ENCODE results near the gene PCGF1.
"Not testable (repeated sequence)": the region's sequence is repeated elsewhere in the genome, so short reads cannot be mapped to it uniquely, and the experiment has no call there.

PCGF1 gene

DNA sequence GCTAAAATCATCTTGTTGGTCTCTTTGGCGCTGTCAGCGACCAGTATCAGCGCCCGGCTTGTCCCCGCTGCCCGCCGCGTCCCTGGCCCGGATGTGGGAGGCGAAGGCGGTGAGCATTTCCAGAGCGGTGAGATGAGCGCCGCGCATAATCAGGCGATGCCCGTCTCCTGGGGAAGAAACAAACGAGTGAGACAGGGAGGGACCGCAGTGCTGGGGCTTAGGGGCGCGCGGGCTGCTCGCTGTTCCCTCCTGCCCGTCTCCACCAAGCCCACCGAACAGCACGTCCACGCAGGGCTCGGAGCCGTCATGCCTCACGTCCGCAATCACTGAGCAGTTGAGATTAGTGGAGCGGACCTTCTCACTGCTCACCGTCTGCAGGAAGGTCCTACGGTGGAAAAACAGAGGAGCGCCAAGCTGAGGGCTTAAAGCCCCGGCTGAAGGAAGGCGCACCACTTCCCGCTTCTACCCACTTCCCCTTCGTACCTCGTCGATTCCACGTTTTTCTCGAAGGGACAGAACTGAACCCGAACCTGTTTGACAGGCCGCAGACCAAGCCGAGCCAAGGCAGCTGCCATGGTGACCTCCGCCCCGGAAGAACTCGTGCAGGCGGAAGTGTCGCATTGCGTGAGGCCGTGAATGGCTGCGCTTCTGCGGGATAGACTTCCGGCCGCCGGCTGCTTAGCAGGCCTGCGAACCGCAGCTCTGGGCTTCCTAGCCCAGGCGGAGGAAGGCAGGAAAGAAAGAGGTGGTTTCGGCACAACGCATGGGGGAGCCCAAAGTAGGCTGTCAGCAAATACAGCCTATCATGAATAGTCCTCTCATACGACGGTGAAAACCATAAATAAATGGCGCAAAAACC, 35.2 kb downstream of the PCGF1 start, which contains the start of gene MRPL53:
Gene MRPL53 (minus strand): TSS at position 595 of the 859 bp plus-strand sequence. CDS start 20 bp downstream, at position 575.
- DNase-seq (ENCODE audit: low spot score), result no peak

DNA sequence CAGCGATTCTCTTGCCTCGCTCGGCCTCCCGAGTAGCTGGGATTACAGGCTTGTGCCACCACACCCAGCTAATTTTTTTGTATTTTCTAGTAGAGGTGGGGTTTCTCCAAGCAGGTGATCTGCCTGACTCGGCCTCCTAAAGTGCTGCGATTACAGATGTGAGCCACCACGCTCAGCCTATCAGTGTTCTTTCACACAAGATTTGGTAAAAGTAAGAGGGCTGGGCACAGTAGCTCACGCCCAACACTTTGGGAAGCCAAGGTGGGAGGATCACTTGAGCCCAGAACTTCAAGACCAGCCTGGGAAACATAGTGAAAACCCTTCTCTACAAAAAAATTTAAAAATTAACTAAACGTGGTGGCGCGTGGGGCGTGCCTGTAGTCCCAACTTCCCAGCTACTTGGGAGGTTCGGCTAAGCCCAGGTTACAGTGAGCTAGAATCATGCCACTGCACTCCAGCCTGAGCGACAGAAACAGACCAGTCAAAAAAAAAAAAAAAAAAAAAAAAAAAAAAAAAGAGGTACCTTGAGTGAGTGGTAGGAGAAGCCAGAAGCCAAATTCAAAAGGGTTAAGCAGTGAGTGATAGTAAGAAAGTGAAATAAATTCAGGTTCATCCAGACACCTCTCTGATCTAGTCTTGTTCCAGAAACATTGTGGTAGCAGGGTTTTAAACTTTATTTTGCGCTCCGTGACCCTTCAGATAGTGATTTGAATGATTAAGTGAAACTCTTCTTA, 36.0 kb downstream of the PCGF1 start:
- DNase-seq (ENCODE audit: low spot score), result no peak

DNA sequence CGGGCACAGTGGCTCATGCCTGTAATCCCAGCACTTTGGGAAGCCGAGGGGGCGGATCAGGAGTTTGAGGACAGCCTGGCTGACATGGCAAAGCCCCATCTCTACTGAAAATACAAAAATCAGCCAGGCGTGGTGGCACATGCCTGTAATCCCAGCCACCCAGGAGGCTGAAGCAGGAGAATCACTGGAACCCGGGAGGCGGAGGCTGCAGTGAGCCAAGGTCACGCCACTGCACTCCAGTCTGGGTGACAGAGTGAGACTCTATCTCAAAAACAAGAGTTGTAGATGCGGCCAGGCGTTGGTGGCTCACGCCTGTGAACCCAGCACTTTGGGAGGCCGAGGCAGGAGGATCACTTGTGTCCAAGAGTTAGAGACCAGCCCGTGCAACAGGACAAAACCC, 36.8 kb downstream of the PCGF1 start:
- not testable (repeated sequence) for DNase-seq (ENCODE audit: low spot score)

DNA sequence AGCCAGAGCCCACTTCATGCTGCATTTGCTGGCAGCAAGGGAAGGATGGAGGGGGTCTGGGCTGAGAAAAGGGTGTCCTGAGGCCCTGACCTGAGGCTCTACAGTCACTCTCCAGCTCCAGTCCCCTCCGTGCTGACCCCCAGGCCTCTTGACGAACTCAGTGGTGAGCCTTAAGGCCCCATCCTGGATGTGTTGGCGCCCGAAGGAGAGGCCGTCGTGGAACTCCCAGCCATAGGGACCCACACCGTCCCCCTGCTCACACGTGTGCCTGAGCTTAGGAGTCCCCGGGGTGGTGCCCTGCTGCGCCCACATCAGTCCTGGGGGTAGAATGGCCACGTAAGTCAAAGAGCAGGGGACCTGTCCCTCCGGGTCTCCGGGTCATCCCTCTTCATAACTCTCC, 43.1 kb downstream of the PCGF1 start:
- DNase-seq (ENCODE audit: low spot score), result no peak

DNA sequence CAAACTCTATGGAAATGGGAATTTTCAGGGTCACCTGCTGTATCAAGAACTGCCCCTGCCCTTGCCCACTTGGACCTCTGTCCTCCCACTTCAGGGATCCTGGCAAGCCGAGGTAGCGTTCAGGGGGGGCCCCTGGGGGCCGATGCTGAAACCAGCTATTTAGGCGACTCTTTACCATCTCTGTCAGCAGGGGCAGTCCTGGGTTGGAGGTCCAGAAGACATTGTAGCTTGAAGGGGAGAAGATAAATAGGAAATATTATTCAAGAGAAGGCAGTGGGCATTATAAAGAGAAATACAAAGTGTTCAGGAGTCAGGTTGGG, 44.7 kb downstream of the PCGF1 start:
- DNase-seq (ENCODE audit: low spot score), result no peak

DNA sequence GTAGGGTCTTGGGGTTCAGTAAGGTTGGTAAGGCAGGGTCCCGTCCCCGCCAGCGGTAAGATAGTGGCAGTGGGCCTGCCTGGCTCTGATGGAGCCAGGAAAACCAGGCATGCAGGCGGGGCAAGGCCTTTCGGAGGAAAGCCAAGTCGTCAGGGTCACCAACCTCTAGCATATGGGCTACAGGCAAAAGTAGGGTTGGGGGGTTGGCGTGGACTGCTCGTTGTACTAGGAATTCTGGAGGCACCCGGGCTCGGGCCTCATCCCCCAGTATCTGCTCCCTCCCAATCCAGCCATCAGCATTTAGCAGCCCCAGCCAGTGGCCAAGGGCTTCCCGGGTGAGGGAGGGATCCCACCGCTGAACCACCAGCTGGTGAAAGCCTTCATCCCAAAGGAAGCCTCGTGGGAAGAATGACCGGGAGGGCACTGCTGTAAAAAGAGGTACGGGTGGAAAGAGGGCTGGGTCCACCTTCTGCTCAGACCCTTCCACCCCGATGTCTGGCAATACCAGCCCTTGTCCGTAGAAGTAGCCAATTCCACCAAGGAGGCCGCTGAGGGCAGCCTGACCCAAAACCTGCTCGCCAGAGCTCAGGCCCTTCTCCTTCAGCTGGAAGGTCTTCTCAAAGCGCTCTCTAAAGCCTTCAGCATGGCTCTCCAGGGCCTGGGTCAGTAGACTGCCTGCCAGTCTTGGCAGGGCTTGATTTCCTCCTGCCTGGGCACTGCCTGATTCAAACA, 45.3 kb downstream of the PCGF1 start:
- DNase-seq (ENCODE audit: low spot score), result no peak

DNA sequence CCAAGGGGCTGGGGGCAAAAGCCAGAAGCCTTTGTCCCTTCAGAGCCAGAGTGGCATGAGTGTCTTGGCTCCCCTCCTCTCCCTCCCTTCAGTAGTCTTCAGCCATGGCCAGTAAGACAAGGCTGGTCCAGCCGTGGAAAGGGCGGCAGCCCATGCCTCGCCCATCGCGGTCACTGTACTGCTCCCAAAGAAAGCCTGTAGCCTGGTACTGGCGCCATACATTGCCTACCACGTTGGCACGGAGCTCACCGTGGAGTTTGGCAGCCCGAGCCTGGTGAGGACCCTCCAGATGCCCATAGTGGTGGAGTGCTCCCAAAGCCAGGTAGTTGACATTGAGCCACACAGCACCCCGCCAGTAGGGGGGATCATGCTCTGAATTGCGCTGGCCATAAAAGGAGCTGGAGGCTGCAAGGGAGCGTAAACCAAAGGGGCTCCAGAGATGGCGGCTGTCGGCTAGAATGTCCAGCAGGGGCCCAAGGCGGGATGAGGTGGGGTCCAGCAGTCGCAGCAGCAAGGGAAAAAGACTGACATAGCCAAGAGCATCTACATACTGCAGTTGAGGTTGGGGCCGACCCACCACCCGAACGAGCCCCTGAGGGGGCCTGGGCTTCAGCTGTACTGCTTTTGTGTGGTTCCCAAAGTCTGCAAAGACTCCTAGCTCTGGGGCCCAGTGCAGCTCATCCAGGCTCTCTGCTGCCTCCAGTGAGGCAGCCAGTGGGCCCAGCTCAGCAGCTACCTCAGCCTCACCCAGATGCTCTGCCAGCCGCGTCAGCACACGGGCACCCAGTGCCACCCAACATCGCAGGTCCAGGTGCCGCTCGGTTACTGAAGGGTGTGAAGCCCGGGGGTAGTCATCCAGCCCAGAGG, 46.1 kb downstream of the PCGF1 start:
- DNase-seq (ENCODE audit: low spot score), result no peak

DNA sequence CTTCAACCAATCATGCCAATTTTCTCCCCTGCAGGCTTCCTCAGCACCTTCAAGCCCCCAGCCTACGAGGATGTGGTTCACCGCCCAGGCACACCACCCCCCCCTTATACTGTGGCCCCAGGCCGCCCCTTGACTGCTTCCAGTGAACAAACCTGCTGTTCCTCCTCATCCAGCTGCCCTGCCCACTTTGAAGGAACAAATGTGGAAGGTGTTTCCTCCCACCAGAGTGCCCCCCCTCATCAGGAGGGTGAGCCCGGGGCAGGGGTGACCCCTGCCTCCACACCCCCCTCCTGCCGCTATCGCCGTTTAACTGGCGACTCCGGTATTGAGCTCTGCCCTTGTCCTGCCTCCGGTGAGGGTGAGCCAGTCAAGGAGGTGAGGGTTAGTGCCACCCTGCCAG, 47.3 kb downstream of the PCGF1 start:
- not testable (repeated sequence) for DNase-seq (ENCODE audit: low spot score)

DNA sequence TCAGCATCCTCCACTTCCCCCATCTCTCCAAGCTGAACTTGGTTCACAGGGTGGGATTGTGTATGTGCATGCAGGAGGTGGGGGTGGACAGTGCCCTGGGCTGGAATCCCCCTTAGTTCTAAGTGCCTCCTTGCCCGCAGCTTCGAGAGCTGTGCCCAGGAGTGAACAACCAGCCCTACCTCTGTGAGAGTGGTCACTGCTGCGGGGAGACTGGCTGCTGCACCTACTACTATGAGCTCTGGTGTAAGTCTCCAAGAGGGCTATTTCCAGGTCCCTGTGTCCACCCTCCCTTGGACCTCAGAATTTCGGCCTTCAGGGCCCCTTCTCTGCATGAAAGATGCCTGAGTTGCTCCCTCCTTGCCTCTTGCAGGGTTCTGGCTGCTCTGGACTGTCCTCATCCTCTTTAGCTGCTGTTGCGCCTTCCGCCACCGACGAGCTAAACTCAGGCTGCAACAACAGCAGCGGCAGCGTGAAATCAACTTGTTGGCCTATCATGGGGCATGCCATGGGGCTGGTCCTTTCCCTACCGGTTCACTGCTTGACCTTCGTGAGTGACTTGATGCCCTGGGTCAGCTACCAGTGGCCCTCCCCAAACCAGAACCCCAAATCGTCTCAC, 47.9 kb downstream of the PCGF1 start:
- DNase-seq (ENCODE audit: low spot score), result not testable (repeated sequence)

DNA sequence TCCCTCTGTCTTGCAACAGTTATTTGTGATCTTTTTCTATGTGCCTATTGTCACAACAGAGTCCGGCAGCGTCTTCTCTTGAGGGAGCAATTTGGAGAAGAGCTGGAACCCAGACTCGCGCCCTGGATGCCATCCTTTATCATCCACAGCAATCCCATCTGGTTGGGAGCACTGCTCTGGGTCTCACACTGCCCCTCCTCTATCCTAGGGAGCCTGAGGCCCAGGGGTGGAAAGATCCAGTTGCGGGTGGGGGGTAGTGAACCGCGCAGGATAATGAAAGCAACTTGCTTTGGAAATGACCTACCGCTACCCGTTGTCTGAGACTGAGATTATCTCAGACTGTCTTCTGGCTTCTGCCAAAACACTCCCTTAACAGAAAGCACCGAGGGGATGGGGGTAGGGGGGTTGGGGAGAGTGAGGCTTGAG, 48.5 kb downstream of the PCGF1 start:
- DNase-seq (ENCODE audit: low spot score), result no peak

DNA sequence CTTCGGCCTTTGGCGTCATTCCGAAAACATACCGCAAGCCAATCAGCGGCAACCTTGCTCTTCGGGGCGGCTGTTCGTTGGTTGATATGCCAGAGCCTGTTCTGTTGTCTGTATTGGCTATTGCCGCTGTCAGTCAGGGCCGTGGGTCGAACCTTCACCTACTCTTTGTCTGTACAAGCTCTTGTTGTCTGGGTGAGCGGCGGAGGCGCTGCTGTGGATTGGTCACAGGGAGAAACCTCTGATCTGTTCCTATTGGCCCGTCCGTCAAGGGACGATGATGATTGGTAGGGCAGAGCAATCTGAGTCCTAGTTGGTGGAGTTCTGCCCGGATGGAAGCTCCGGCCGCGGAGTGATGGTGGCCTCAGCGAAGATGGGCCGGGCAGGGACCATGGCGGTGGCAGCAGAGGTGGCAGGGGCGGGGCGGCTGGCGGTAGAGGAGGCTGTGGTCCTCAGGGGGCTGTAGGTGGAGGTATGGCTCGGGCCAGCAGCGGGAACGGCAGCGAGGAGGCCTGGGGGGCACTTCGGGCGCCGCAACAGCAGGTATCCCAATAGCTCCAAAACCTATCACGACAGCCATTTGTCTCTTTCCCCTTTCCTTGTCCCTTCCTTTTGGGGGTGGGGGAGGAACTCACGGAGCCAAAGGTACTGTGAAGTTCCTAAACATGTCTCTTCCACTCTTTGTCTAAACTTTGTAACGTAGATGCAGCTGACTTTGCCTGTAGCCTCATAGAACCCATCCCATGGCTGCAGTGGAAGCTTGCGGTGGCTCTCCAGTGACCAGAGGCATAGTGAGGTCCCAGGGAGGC, 49.2 kb downstream of the PCGF1 start, which contains the start of gene WBP1:
Gene WBP1 (plus strand): TSS at position 307 of the 806 bp plus-strand sequence. CDS start 165 bp downstream, at position 472.
- DNase-seq (ENCODE audit: low spot score), result peak; percentile 92

DNA sequence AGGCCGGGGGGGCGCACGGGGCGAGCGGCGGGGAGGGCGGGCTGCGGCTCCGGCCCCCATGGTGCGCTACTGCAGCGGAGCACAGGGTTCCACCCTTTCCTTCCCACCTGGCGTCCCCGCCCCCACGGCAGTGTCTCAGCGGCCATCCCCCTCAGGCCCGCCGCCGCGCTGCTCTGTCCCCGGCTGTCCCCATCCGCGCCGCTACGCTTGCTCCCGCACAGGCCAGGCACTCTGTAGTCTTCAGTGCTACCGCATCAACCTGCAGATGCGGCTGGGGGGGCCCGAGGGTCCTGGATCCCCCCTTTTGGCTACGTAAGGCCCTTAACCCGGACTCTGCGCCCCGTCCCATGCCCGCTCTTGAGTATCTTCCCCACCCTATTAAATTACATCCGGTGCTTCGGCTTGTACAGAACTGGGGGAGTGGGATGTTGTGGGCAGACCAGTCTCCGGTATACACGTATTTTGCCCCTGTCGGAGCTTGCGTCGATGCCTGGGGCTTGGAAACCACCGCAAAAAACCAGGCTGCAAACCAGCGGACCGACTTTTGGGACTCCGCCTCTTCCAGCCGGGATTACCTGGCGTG, 49.9 kb downstream of the PCGF1 start:
- peak; percentile 38 for DNase-seq (ENCODE audit: low spot score)

DNA sequence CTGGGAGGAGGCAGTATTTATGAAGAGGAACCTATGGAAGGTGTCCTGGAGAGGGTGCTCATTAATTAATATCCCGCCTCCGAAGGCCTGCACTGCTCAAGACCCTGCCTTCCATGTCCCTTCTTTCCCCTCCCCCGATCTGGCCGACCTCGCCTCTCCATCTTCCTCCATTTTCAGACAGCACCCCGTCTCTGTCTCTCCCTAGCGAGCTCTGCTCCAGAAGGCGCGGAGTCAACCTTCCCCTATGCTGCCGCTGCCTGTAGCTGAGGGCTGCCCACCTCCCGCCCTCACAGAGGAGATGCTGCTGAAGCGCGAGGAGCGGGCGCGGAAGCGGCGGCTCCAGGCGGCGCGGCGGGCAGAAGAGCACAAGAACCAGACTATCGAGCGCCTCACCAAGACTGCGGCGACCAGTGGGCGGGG, 50.4 kb downstream of the PCGF1 start:
- DNase-seq (ENCODE audit: low spot score), result no peak

Data from HuH-7.5 (cell line).